Stimulated activated CD4-positive, alpha-beta T cell treated with anti-CD3 and anti-CD28 coated beads, Interleukin-12 subunit alpha, Interleukin-12 subunit beta, amount 100 ng/mL, for 48 hours (primary cell): ENCODE measurements around the gene EME2.

ENCODE experiments used
- DNase-seq, 3 donors: peaks; one replicate each; pipeline ENCODE4 v3.0.0-alpha.2; 2020; ENCODE audit warnings: low read depth in 2 of 3, low spot score in 1 of 3

Gene EME2

GRCh38 chr16:1818204-1818872, 45.7 kb downstream of the EME2 start:
- no peak for DNase-seq

GRCh38 chr16:1818873-1819525, 46.4 kb downstream of the EME2 start:
- no peak for DNase-seq

DNA sequence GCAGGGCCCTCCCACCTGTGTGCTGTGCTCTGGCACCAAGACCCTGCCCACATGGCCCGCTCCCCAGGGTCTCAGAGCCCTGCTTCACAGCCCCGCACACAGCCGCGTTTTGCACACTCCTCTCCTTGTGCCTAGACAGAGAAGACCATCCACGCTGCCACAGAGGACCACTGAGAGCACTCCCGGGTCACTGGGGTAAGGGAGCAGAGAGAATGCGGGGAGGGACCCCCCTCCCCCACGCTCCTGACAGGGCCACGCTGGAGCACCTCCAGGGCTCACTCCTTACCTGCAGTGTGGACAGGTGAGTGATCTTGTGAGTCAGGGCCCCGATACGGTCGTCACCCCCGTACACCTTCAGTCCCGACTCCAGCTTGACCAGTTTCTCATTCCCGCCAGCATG, 47.0 kb downstream of the EME2 start:
- no peak for DNase-seq

DNA sequence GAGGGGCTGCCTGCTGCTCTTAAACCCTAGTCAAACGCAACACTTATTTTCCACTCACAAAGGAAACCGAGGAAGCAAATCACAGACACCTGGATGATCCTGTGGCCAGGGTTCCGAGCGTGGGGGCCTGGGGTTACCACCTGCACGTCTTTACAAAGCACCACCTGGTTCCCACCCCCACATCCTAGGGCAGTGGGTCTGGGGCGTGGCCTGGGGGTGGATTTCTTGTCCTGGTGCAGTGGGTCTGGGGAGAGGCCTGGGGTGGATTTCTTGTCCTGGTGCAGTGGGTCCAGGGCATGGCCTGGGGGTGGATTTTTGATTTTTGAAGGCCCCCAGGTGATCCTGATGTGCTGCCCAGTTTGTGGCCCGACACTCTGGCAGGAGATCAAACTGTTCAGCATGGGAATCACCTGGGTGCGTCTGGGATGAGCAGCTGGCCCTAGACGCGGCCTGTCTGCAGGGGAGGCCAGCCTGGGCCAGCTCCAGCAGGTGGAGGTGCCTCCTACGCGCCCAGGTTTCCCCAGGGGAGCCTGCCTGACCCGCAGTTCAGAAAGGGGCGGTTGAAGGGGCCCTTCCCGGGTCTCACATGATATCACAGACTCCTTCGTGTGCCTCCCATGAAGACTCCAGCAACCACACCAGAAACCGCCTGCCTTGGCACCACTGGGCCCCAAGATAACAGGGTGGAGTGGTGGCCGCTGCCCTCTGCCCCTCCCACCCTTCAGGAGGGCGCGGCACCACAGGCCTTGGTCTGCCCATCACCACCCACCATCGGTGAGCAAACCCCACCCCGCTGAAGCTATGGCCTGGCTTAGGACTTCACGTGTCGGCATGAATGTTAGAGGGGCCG, 47.7 kb downstream of the EME2 start:
- DNase-seq = no peak

DNA sequence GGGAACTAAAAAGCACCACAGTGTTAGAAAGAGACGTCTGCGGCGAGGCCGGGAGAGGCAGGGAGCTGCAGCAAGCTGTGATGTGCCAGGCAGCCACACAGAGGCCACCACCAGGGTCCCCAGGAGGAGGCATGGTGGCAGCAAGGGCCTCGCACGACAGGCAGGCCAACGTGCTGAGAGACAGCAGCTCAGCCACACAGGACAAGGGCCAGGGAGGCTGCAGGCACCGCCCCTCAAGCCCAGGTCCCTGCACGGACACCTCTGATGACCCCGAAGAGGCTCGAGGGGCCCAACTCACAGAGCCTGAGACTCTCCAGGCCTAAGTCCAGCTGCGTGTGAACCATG, 48.3 kb downstream of the EME2 start:
- no peak for DNase-seq

- DNase-seq = no peak
Measured at GRCh38 chr16:1821861-1822611, 49.4 kb downstream of the EME2 start.

GRCh38 chr16:1822801-1823200, 50.2 kb downstream of the EME2 start:
- no peak for DNase-seq

- DNase-seq = peak in 1 of 3 donors; percentile 11
Measured at GRCh38 chr16:1823821-1824220, 51.2 kb downstream of the EME2 start.

GRCh38 chr16:1825381-1825863, 52.8 kb downstream of the EME2 start:
- no peak for DNase-seq
